AG08396 (cell line): Measurements from ENCODE around the gene HSPB6.
A peak's percentile ranks its signal among the peaks of the same experiment; 100 is the strongest.

Source experiments
- DNase-seq: peaks from one replicate; pipeline ENCODE4 v3.0.0; 2012; ENCODE audit warnings: low spot score, mixed read lengths

Gene HSPB6

GRCh38 chr19:35746087-35746462 is 10.8 kb downstream of the HSPB6 start:
- no peak for DNase-seq

- DNase-seq, result peak; percentile 95
Measured at GRCh38 chr19:35745328-35746086, 11.3 kb downstream of the HSPB6 start, which contains the start of the genes PSENEN and U2AF1L4. Gene PSENEN (plus strand): TSS chr19:35745651. CDS start chr19:35745931, 280 bp downstream. Gene U2AF1L4 (minus strand): TSS chr19:35745418. CDS start chr19:35745391, 27 bp downstream.

- peak; percentile 90 for DNase-seq
Measured at GRCh38 chr19:35744430-35745327, 12.2 kb downstream of the HSPB6 start.

GRCh38 chr19:35743640-35744429 is 13.0 kb downstream of the HSPB6 start:
- no peak for DNase-seq

DNA sequence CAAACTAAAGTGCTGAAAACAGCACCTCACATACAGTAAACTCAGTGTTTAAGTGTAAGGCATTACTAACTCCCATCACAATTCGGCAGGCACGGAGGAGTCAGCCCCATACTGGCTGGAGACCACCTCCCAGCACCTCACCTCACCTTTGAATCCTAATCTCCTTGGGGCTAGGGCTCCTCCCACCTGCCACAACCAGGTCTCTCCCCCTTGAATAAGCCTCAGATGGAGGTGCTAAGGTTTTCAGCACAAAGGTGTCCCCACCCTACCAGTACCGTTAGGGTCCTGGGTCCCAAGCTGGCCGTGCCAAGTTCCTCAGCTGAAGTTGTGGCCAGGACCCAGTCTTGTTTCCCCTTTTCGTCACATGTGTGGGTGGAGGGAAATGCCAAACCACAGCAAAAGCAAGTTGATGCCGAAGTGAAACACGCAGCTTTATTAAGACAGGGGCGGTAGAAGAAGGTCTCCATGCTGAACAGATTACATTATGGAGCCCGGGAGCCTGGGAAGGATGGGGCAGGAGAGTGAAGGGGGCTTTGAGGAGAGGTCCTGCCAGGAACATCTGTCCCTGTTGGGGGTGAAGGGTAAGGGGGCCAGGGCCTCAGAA is 14.6 kb downstream of the HSPB6 start, which contains the start of gene IGFLR1:
Gene IGFLR1, minus strand, starts transcription at position 332 of the 604 bp plus-strand sequence. CDS start 1,272 bp downstream, outside the sequence.
- no peak for DNase-seq

- no peak for DNase-seq
Measured at GRCh38 chr19:35741203-35741515, 15.7 kb downstream of the HSPB6 start.

- DNase-seq, result peak; percentile 98
Measured at GRCh38 chr19:35740423-35741202, 16.2 kb downstream of the HSPB6 start.

GRCh38 chr19:35740108-35740422 is 16.8 kb downstream of the HSPB6 start:
- DNase-seq, result no peak

GRCh38 chr19:35739275-35740107 is 17.3 kb downstream of the HSPB6 start:
- DNase-seq, result no peak

DNA sequence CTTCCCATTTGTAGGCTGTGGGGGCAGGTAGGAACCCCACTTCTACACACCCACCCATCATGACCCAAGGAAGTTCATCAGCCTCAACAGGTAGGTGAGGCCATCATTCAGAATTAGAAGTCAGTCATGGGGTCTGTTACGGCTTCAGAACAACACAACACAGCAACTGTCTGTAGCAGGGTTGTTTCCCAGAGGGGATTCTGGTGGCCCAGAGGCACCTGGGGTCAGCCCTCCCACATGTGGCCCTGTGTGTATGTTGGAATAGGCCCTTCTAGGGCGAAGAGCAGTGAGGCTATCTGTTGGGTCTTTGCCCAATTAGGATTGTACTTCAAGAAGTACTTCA is 18.0 kb downstream of the HSPB6 start:
- no peak for DNase-seq

DNA sequence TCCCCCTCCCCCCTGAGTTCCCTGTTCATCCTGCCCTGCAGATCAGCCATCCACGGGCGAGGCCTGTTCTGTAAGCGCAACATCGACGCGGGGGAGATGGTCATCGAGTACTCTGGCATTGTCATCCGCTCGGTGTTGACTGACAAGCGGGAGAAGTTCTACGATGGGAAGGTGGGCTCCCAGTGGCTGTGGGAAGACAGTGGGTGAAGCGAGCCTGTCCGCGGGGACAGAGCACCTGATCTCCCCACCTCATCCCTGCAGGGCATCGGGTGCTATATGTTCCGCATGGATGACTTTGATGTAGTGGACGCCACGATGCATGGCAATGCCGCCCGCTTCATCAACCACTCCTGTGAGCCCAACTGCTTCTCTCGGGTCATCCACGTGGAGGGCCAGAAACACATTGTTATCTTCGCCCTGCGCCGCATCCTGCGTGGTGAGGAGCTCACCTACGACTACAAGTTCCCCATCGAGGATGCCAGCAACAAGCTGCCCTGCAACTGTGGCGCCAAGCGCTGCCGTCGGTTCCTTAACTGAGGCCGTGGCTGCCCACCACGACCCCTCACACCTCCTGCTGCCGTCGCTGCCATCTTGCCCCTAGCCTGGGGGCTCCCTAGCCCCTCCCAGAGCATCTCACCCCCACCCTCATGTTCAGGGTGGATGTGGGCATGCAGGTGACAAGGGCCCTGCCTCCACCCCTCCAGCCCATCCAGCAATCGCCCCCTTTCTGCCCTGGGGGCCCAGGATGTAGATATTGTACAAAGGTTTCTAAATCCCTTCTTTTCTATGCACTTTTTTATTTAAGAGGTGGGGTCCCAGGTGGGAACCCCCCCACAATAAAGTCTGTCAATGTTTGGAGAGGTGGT is 18.6 kb downstream of the HSPB6 start:
- DNase-seq, result no peak

- no peak for DNase-seq
Measured at GRCh38 chr19:35736913-35737886, 19.6 kb downstream of the HSPB6 start.

DNA sequence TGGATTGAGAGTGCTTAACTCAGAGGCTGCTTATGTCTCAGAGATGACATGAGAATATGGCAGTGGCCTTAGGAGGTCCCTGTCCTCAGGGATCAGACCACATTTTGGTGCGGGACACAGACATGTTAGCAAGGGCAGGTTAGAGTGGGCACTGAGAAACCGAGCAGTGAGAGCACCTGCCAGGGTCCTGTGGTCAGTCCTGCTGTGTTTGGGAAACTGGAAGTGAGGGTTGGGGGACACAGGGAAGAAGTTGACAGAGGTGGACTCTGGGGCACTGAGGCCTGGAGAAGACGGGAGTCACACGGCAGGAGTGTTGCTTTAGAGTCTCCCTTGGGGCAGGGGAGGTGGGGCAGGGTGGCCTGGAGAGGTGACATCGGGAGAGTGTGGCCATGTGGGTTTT is 21.9 kb downstream of the HSPB6 start:
- DNase-seq, result no peak

GRCh38 chr19:35734273-35734672 is 22.6 kb downstream of the HSPB6 start:
- no peak for DNase-seq

DNA sequence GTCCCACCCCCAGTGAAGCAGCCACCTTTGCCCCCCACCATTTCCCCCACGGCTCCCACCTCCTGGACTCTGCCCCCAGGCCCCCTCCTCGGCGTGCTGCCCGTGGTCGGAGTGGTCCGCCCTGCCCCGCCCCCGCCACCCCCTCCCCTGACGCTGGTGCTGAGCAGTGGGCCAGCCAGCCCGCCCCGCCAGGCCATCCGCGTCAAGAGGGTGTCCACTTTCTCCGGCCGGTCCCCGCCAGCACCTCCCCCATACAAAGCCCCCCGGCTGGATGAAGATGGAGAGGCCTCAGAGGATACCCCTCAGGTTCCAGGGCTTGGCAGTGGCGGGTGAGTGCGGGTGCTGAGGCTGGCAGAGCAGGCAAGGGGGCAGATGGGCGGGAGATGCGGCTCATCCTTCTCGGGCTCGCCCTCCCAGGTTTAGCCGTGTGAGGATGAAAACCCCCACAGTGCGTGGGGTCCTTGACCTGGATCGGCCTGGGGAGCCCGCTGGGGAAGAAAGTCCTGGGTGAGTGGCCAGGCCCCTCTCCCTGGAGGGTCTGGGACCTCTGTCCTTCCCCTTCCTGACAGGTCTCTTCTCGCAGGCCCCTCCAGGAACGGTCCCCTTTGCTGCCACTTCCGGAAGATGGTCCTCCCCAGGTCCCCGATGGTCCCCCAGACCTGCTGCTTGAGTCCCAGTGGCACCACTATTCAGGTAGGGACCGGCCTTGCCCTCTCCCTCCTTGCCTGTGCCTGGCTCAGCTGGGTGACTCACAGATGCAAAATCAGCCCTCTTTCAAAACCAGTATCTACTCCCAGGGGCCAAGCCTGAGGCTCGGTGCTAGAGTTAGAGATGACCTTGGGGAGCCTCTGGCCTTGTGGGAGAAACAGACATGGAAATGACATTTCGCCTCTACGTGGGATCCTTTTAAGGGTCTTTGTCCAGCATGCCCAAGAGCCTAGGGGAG is 23.4 kb downstream of the HSPB6 start:
- no peak for DNase-seq

- no peak for DNase-seq
Measured at GRCh38 chr19:35732540-35733179, 24.2 kb downstream of the HSPB6 start.
